ENCODE data around the gene ISM2.
A peak's percentile ranks its signal among the peaks of the same experiment; 100 is the strongest.

The ISM2 gene

DNA sequence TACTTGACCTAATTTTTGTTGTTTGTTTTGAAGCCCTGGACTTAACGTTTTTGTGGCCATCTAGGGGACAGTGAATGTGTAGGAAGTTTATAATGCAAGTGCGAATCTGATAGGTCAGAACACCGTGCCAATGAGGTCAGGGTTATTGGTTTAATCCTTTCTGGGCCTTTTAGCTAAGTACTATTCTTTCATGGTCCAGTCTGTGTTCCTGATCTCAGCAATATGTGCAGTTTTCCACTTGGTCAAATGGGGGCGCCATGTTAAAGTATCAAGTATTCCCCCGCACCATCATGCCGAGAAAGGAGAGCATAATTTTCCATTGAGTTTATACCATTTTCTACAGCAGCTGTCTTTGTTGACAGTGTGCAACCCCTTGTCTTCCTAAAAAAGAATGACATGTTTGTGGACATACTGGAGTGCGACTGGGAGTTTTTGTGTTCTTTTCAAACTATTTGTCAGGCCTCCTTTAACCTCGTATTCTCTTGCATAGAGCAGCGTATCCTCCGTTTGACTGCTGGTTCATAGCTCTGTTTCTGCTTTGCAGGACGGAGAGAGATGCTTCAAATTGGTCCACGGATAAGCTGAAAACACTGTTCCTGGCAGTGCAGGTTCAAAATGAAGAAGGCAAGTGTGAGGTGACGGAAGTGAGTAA is 39.4 kb downstream of the ISM2 start:
- peak; percentile 45 for DNase-seq

DNA sequence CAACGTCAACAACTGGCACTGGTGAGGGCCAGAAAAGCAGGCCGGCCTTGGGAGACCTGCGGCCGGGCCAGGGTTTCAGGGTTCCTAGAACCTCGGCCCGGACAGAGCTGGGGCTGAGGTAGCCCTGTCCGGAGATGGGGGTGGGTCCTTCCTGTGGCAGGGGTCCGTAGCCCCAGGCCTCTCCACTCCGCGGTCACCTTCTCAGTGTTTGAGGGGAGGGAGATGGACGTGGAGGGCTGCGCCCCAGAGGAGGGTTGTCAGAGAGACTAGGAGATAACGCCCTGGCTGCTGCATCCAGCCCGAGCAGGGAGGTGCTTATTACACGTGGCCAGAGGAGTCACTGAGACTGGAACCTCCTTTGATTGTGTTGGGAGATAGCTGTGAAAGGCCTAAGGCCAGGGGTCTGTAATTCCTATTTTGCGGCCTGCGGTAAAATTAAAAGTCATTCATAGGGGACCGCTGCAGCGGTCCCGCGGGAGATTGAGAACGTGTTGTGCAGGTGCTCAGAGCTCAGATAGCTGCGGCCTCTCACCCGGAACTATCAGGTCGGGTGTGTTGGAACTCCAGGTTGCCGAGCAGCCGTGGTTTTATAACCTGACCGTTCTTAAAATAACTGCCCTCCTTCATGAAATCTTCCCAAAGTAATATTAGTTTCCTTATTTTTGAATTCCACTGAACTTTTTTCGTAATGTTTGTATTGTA is 40.2 kb downstream of the ISM2 start:
- no peak for DNase-seq

DNA sequence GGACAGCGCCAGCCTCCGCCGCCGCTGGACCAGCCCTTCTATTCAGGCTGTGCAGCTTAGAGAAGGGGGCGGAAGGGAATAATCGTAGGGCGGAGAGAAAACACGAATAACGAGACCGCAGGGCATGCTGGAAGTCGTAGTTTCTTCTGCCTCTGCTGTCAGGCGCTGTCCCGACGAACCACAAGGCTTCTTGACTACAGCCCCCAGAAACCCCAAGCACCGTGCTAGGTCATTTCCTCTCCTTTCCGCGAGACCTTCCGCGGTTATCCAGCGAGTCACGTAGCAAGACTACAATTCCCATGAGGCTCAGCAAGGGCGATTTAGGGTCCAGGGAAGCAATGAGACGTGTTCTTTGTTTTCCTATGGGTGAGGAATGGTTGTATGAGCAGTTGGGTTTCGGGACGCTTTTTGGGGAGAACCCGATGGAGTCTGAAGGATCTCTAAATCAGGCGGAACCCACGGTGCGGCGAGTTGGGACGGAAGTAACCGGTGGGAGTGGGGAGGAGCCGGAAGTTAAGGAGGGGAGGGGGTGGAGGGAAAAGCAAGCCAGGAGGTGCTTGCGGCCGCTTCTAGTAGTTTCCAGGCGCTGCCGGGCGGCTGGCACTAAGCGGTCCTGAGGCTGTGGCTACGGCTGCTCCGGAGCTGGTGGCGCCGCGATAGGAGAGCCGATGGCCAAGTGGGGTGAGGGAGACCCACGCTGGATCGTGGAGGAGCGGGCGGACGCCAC is 40.9 kb downstream of the ISM2 start, which contains the start of the genes AHSA1 and VIPAS39:
TSS of gene AHSA1 (plus strand) at position 572 of the 727 bp plus-strand sequence. CDS start at position 669, 97 bp downstream.
TSS of gene VIPAS39 (minus strand) at position 80 of the 727 bp plus-strand sequence. CDS start 3,499 bp downstream, outside the sequence.
- peak; percentile 93 for DNase-seq

DNA sequence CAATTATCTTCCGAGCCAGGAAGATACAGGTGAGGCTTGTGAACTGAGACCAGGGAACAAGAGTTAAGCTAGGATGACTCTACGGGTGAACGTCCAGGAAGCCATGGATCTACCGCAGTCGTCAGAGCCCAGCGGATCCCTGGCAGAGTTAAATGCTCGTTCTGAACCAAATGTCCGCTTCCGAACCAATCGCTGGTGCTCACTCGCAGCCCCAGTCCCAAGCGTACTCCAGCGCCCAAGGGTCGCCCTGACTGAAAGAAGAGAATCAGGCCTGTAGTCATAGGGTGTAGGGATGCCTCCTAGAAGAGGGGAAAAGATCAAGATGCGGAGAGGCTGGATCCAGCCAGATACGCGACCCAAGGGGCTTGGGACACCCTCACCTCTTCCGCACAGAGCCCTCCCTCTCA is 41.5 kb downstream of the ISM2 start:
- no peak for DNase-seq

DNA sequence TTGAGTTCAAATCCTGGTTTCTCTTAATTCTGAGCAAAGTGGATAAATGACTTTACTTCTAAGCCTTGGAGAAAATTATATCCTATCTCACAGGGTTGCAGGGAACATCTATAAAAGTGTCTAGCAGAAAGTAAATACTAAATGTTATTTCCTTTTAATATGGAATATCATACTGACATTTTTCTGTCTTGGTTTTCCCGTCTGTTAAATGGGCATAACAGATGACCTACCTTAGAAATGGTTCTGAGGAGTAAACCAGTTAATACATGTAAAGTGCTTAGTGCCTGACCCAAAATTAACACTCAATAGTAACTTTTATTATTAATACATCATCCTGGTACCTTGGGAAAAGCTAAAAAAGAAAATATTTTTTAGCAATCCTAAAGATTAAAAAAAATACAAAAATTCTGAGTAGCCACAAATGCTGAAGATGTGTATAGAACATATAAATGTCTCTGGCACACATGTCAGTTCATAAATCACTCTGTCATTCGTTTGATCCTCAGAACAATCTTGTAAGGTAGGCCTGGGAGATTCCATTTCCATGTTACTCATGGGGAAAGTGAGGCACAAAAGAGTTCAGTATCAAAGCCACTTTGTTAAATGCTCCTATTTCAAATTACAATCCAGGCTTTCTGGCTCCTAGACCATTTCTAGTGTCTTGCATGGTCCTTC is 42.5 kb downstream of the ISM2 start:
- no peak for DNase-seq

DNA sequence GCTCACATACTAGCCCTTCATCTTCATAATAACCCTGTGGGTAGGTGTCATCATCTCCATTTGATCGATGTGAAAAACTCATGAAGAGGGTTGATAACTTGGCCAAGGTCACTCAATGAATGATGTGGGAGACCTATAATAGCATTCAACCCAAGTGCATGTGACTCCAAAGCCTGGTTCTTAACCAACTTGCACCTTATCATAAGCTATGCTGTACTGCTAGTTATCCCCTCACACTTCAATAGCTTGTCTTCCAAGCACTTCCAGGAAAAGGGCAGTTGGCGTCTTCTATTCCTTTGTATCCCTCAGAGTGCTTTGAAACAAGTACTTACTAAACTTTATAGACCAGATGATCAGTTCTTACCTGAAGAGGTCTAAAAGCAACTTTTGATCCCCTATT is 56.4 kb downstream of the ISM2 start:
- DNase-seq: no peak

DNA sequence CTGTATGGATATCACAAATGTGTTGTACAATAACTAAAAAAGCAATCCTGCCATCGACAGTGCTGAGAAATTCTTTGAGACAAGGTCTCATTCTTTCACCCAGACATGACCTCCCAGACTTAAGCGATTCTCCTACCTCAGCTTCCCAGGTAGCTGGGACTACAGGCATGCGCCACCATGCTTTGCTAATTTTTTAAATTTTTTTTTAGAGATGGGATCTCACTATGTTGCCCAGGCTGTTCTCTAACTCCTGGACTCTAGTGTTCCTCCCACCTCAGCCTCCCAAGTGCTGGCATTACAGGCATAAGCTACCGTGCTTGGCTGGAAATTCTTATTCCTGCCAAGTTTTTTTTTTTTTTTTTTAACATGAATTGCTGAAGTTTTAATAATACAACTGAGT is 58.8 kb downstream of the ISM2 start:
- DNase-seq: no peak

DNA sequence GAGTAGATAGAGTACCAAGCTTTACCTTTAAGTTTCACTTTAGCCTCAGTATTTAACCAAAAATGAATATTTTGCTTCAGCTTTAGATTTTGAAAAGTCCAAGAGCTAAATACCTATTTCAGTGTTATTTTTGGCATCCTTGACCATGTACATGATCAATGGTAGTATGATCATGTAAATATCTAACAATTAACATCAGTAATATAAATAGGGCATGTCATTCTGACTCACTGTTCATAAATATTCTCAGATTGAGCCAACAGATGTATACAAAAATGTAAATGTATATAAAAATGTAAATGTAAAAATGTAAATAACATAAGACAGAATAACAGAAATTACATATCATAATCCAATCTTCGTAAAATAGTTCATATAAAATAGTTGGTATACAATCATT is 60.0 kb downstream of the ISM2 start:
- no peak for DNase-seq

DNA sequence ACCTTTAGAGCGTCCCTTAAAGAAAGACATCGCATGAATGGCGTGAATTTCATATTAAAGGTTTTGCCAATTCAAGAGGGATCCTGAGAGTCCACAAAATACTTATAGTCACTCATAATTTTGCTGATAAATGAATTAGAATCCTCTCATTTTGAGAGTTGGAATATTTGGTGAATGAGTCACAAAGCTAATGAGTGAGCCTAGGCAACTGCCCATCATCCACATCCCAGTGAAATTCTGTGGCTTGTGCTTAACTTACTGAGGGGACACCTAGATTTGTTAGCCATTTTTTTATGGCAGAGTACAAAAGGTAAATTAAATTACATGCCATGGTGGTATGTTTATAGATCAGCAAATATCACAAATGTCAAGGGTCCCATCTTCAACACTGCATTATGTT is 62.6 kb downstream of the ISM2 start:
- no peak for DNase-seq

DNA sequence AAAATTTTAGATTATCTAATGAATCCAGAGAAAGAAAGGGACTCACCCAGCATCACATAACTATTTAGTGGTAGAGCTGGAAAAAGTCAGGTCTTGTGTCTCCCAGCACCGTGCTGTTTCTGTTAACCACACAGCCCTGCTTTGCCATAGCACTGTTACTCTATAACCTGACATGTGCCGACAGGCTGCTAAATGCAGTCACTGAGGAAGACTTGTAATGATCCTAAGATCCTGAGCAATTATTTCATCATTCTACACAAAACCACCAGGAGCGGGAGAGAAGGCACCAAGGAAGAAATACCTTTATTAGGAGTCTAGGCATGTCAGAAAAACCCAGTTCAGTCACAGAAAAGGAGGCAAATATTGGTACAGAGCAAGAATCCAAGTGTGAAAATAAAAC is 72.2 kb downstream of the ISM2 start:
- DNase-seq: no peak

DNA sequence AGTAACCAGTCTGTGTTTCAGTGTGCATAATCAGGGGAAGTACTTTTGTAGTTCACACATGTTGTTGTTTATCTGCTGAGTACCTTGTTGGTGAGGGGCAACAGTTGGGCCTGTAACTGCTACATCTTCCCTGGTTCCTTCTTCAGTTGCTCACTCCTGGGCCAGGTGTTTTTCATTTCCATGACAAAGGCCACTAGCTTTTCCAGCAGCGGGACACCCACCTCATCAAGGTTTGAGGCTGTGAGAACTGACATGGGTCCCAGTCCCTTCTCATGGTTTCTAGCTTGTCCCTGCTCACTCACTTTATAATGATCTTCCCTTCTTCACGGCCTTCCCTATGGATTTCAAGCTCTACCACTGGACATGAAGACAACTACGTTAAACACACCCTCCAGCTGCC is 73.8 kb downstream of the ISM2 start:
- no peak for DNase-seq
